Measurements from ENCODE around the gene PIK3R1. TPM values are rescaled to one million over a fixed set of nuclear protein-coding genes. Genes with fewer than 3 reads are reported as not detected.
A peak's percentile ranks its signal among the peaks of the same experiment; 100 is the strongest.

PIK3R1 gene
- total RNA-seq (ENCODE audit: low replicate concordance), result 19.7 and 24.2 TPM in 2 replicates

- H2AFZ ChIP-seq (replicated peaks), result peak within 1 kb of the TSS; percentile 92
- H3K9ac ChIP-seq, result peak within 1 kb of the TSS; percentile 64
- no peak for TF ChIP-seq EZH2 (IDR thresholded peaks at IDR 0.05)
- TF ChIP-seq, protein P1, sequence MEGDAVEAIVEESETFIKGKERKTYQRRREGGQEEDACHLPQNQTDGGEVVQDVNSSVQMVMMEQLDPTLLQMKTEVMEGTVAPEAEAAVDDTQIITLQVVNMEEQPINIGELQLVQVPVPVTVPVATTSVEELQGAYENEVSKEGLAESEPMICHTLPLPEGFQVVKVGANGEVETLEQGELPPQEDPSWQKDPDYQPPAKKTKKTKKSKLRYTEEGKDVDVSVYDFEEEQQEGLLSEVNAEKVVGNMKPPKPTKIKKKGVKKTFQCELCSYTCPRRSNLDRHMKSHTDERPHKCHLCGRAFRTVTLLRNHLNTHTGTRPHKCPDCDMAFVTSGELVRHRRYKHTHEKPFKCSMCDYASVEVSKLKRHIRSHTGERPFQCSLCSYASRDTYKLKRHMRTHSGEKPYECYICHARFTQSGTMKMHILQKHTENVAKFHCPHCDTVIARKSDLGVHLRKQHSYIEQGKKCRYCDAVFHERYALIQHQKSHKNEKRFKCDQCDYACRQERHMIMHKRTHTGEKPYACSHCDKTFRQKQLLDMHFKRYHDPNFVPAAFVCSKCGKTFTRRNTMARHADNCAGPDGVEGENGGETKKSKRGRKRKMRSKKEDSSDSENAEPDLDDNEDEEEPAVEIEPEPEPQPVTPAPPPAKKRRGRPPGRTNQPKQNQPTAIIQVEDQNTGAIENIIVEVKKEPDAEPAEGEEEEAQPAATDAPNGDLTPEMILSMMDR (IDR thresholded peaks at IDR 0.05), result peak; percentile 38
- TF ChIP-seq EZH2phosphoT487 (IDR thresholded peaks at IDR 0.05), result no peak
- peaks cover 5% of the 10 kb centered on the region for H3K36me3 Mint-ChIP-seq
- peak within 1 kb of the TSS; percentile 78 for H3K27ac ChIP-seq
- peak; percentile 98 for DNase-seq (ENCODE audit: low spot score)
- peaks cover 35% of the 10 kb centered on the region for H3K4me1 Mint-ChIP-seq
- peaks cover 30% of the 10 kb centered on the region for H3F3A ChIP-seq (ENCODE audit: low read depth)
- no peaks in the 10 kb centered on the region for H3K36me3 ChIP-seq
- peaks cover 37% of the 10 kb centered on the region for H4K20me1 ChIP-seq (ENCODE audit: low read depth)
- H3K4me1 ChIP-seq, result peaks cover 24% of the 10 kb centered on the region
- peak within 1 kb of the TSS; percentile 99 for H3K4me3 ChIP-seq
- H3K27me3 ChIP-seq, result peaks cover 42% of the 10 kb centered on the region
- H3K27me3 Mint-ChIP-seq (ENCODE audit: insufficient read depth, low read depth), result peaks cover 14% of the 10 kb centered on the region
- peaks cover 20% of the 10 kb centered on the region for H3K9me3 Mint-ChIP-seq
- H3K4me3 Mint-ChIP-seq, result peak within 1 kb of the TSS; percentile 92
- peaks cover 40% of the 10 kb centered on the region for H3K79me2 ChIP-seq (ENCODE audit: low read depth)
- peak within 1 kb of the TSS; percentile 89 for H3K4me2 ChIP-seq
- H3K9me3 ChIP-seq (ENCODE audit: low read depth), result peaks cover 1% of the 10 kb centered on the region
- H3K27ac Mint-ChIP-seq, result peak within 1 kb of the TSS; percentile 67
Observed at GRCh38 chr5:68215208-68215897, at the start of gene PIK3R1. Gene PIK3R1, plus strand, starts transcription at chr5:68215756. Its CDS starts 10,920 bp downstream, at chr5:68226676.

DNA sequence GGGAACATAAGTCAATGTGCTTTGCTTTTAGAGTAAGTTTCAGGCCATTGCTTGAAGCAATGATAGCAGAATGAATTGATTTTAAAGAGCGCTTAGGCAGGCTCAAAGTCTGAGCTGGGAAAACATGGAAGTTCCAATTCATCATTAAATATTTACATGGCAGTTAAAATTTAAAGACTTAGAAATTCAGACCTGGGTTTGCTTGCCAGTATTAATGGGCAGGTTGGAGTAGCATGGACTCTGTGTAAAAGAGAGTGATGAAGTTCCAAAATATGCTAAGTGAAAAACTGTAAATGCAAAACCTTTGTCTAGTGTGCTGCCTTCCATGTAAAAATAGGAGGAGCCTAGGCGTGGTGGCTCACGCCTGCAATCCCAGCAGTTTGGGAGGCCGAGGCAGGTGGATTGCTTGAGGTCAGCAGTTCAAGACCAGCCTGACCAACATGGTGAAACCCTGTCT, 48.3 kb upstream of the PIK3R1 start:
- Mint-ChIP-seq H3K4me3 (no peak overlapping the region), H3K36me3 (no peaks in the 10 kb centered on the region), H3K9me3 (peaks cover 2% of the 10 kb centered on the region), H3K4me1 (peaks cover 35% of the 10 kb centered on the region), H3K27ac (no peak overlapping the region), H3K27me3 (ENCODE audit: insufficient read depth, low read depth) (no peaks in the 10 kb centered on the region)
- Histone ChIP-seq H3K27ac (no peak overlapping the region), H3K9me3 (ENCODE audit: low read depth) (no peaks in the 10 kb centered on the region), H3K9ac (no peak overlapping the region), H3K36me3 (no peaks in the 10 kb centered on the region), H3K4me2 (no peak overlapping the region), H3K4me1 (peaks cover 36% of the 10 kb centered on the region), H2AFZ (replicated peaks) (no peak overlapping the region), H3K27me3 (no peaks in the 10 kb centered on the region), H3F3A (ENCODE audit: low read depth) (peaks cover 32% of the 10 kb centered on the region), H4K20me1 (ENCODE audit: low read depth) (no peaks in the 10 kb centered on the region), H3K79me2 (ENCODE audit: low read depth) (no peaks in the 10 kb centered on the region), H3K4me3 (no peak overlapping the region)
- DNase-seq (ENCODE audit: low spot score), result no peak
- TF ChIP-seq EZH2 (IDR thresholded peaks at IDR 0.05) (no peak), EZH2phosphoT487 (IDR thresholded peaks at IDR 0.05) (no peak)
- TF ChIP-seq, protein P1 (IDR thresholded peaks at IDR 0.05), result no peak

DNA sequence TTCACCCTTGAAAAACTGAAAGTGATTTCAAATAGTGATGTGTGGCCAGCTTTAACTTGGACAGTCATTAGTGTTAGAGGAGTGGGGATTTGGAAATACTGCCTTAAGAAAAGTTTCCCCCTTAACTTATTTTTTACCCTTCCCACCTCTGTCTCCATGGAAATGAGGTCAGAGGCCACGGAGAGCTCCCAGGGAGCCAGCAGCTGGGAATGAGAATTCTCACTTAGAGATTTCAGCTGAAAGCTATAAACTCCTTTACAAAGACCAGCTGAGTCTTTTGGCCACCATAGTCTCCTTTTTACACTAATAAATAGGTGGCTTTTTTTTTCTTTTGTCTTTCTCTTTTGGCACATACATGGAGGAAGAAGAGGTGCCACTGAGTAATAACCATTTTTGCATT, 45.7 kb upstream of the PIK3R1 start:
- Mint-ChIP-seq H3K4me3 (peak overlapping the region; percentile 75), H3K36me3 (no peaks in the 10 kb centered on the region), H3K27ac (peak overlapping the region; percentile 99), H3K9me3 (peaks cover 2% of the 10 kb centered on the region), H3K27me3 (ENCODE audit: insufficient read depth, low read depth) (peaks cover 3% of the 10 kb centered on the region), H3K4me1 (peaks cover 47% of the 10 kb centered on the region)
- no peak for TF ChIP-seq EZH2 (IDR thresholded peaks at IDR 0.05)
- Histone ChIP-seq H3K27ac (peak overlapping the region; percentile 63), H4K20me1 (ENCODE audit: low read depth) (no peaks in the 10 kb centered on the region), H3K27me3 (no peaks in the 10 kb centered on the region), H3K4me3 (peak overlapping the region; percentile 5), H3K36me3 (no peaks in the 10 kb centered on the region), H3F3A (ENCODE audit: low read depth) (peaks cover 32% of the 10 kb centered on the region), H3K79me2 (ENCODE audit: low read depth) (no peaks in the 10 kb centered on the region), H3K9ac (no peak overlapping the region), H3K9me3 (ENCODE audit: low read depth) (no peaks in the 10 kb centered on the region), H3K4me2 (peak overlapping the region; percentile 67), H3K4me1 (peaks cover 42% of the 10 kb centered on the region), H2AFZ (replicated peaks) (peak overlapping the region; percentile 74)
- peak; percentile 79 for DNase-seq (ENCODE audit: low spot score)

Data from neural progenitor cell (in vitro differentiated cells).